Prostate gland (tissue), 2 donors: ENCODE results near the gene CCDC12.

Experiments used
- POLR2A ChIP-seq: fragments of 450-650 bp; IDR thresholded peaks from one replicate; pipeline ENCODE4 v1.6.1; 2016; ENCODE audit warnings: antibody characterized with exemption, mild to moderate bottlenecking
- TF ChIP-seq, protein P1 (sequence below), 4 experiments: fragments of 200-600 bp in 2 of 4; fragments of 450-650 bp in 2 of 4; sonication (generic) in 2 of 4; IDR thresholded peaks; 1 replicate in 3 of 4; 2 replicates in 1 of 4; pipeline ENCODE4 v1.5.1; 2016 to 2019; ENCODE audit warnings: antibody characterized with exemption in 4 of 4, mild to moderate bottlenecking in 2 of 4, moderate library complexity in 2 of 4

DNA sequence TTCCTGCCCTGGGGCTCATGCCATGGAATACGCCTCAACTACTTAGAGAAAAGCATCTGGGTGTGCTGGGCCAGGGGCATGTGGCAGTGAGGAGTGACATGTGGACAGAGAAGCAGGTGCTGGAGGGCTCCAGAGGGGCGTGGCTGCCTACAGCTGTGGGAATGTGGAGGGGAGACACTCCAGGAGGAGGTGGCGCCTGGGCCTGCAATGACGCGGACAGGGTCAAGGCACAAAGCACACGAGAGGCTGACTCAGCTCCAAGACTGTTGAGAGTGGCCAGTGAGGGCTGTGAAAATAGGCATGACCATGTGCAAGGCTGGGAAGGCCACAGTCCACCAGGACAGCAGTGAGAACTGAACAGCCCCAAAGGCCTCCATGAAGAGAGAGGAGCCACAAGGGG, 50.5 kb downstream of the CCDC12 start:
- TF ChIP-seq, protein P1, sequence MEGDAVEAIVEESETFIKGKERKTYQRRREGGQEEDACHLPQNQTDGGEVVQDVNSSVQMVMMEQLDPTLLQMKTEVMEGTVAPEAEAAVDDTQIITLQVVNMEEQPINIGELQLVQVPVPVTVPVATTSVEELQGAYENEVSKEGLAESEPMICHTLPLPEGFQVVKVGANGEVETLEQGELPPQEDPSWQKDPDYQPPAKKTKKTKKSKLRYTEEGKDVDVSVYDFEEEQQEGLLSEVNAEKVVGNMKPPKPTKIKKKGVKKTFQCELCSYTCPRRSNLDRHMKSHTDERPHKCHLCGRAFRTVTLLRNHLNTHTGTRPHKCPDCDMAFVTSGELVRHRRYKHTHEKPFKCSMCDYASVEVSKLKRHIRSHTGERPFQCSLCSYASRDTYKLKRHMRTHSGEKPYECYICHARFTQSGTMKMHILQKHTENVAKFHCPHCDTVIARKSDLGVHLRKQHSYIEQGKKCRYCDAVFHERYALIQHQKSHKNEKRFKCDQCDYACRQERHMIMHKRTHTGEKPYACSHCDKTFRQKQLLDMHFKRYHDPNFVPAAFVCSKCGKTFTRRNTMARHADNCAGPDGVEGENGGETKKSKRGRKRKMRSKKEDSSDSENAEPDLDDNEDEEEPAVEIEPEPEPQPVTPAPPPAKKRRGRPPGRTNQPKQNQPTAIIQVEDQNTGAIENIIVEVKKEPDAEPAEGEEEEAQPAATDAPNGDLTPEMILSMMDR (IDR thresholded peaks at IDR 0.05), result no peak
- TF ChIP-seq POLR2A, result no peak
